ENCODE measurements around the gene OR5B17.

Gene OR5B17

DNA sequence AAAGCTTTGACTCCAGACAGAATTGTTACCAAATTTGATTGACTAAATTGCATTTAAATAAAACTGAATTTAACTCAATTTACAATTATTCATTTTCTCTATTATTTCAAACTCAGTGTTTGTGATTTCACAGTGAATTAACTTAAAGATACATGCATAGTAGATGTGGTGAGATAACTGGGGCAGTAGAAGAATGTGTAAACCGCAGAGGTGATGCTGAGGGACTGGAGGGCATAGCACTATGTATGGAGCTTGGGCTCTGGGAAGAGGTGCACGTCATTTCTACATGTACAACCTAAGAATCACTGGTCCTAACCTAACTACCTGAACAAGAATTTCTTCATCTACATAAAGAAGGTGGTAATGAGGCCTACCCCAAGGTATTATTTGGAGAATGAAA is 13.7 kb downstream of the OR5B17 start:
- H3K27ac ChIP-seq = no peak overlapping the region
- H3K36me3 ChIP-seq (ENCODE audit: insufficient read depth, low read length) = no peaks in the 10 kb centered on the region
- no peak overlapping the region for H3K4me3 ChIP-seq
- H3K9me3 ChIP-seq (ENCODE audit: low read depth, low read length) = no peaks in the 10 kb centered on the region
- DNase-seq (ENCODE audit: low read depth, low spot score) = no peak
- TF ChIP-seq FOXP2 (optimal IDR thresholded peaks at IDR 0.05; ENCODE audit: control extremely low read depth, extremely low read length, insufficient read depth) = no peak
- TF ChIP-seq POLR2AphosphoS5 (IDR thresholded peaks at IDR 0.05; ENCODE audit: borderline replicate concordance, low read depth, low read length) = no peak
- TF ChIP-seq EZH2 (IDR thresholded peaks at IDR 0.05) = no peak
- no peak overlapping the region for H3K9ac ChIP-seq (ENCODE audit: insufficient read length)

DNA sequence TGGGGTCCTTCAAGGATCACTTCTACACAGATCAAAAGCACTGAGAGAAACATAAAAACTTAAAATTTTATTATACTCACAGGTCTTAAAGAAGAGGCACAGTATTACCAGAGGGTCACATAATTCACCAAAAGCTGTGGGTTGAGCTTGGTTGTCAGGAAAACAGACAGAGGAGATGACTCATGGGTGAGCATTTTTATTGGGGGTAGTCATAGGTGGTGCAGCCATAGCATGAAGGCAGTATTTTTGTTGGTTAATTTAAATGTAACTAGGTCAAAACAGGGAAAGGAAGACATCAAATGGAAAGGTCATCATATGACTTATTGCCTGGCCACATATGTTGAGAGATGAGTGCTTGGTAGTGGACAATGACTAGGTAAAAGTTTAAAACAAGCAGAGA is 24.2 kb downstream of the OR5B17 start:
- TF ChIP-seq FOXP2 (optimal IDR thresholded peaks at IDR 0.05; ENCODE audit: control extremely low read depth, extremely low read length, insufficient read depth) = no peak
- no peak for TF ChIP-seq POLR2AphosphoS5 (IDR thresholded peaks at IDR 0.05; ENCODE audit: borderline replicate concordance, low read depth, low read length)
- no peak for TF ChIP-seq EZH2 (IDR thresholded peaks at IDR 0.05)
- Histone ChIP-seq H3K36me3 (ENCODE audit: insufficient read depth, low read length) (no peaks in the 10 kb centered on the region), H3K27ac (no peak overlapping the region), H3K9me3 (ENCODE audit: low read depth, low read length) (no peaks in the 10 kb centered on the region), H3K4me3 (no peak overlapping the region), H3K9ac (ENCODE audit: insufficient read length) (no peak overlapping the region)
- no peak for DNase-seq (ENCODE audit: low read depth, low spot score)

DNA sequence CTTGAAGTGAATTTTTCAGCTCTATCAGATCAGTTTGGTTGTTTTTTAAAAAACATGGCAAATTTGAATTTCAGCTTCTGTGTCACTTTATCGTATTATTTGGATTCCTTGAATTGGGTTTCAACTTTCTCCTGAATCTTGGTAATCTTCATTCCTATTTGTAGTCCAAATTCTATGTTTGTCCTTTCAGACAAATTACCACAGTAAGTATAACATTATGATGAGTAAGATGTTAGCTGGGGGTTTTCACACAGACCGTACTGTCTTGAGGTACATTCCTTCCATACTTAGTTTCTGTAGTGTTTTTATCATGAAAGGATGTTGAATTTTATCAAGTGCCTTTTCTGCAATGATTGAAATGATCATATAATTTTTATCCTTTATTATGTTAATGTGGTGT is 28.0 kb downstream of the OR5B17 start:
- Histone ChIP-seq H3K27ac (no peak overlapping the region), H3K9ac (ENCODE audit: insufficient read length) (no peak overlapping the region), H3K36me3 (ENCODE audit: insufficient read depth, low read length) (no peaks in the 10 kb centered on the region), H3K9me3 (ENCODE audit: low read depth, low read length) (no peaks in the 10 kb centered on the region), H3K4me3 (no peak overlapping the region)
- no peak for DNase-seq (ENCODE audit: low read depth, low spot score)
- TF ChIP-seq EZH2 (IDR thresholded peaks at IDR 0.05) (no peak), POLR2AphosphoS5 (IDR thresholded peaks at IDR 0.05; ENCODE audit: borderline replicate concordance, low read depth, low read length) (no peak), FOXP2 (optimal IDR thresholded peaks at IDR 0.05; ENCODE audit: control extremely low read depth, extremely low read length, insufficient read depth) (no peak)

DNA sequence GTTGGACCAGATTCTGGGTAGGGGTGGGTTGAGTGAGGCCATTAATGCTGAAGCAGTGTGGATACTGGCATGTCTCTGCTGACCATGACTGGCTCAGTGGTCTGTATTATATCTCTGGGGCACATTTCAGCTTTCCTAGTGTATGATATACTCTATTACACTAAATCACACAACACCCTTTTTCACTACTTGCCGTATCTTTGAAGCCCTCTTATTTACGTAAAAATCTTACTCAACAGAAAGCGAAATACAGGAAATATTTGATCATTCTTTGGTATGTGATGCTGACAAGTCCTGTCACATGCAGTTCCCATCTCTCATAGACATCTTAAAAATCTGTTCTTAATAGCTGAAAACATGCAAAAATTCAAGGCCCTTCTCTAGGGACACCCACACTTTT is 40.3 kb downstream of the OR5B17 start:
- Histone ChIP-seq H3K27ac (no peak overlapping the region), H3K9ac (ENCODE audit: insufficient read length) (no peak overlapping the region), H3K4me3 (no peak overlapping the region), H3K36me3 (ENCODE audit: insufficient read depth, low read length) (no peaks in the 10 kb centered on the region), H3K9me3 (ENCODE audit: low read depth, low read length) (no peaks in the 10 kb centered on the region)
- no peak for DNase-seq (ENCODE audit: low read depth, low spot score)
- no peak for TF ChIP-seq EZH2 (IDR thresholded peaks at IDR 0.05)
- no peak for TF ChIP-seq FOXP2 (optimal IDR thresholded peaks at IDR 0.05; ENCODE audit: control extremely low read depth, extremely low read length, insufficient read depth)
- TF ChIP-seq POLR2AphosphoS5 (IDR thresholded peaks at IDR 0.05; ENCODE audit: borderline replicate concordance, low read depth, low read length) = no peak

DNA sequence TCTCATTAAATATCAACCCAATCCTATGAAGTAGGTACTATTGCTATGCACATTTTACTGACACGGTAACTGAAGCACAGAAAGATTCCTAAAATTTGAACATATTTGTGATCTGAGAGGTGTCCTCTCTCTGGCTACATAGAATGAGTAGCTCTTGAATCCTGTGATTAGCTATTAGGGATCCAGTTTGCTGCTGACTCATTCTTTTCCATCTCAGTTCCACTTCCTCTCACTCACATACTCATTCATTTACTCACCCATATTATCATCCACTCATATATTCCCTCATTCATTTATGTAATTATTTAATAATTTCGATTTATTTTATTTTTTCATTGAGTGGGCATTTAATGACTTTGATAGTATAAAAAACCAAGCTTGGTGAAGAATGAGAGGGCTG is 42.7 kb downstream of the OR5B17 start:
- no peak for DNase-seq (ENCODE audit: low read depth, low spot score)
- Histone ChIP-seq H3K9me3 (ENCODE audit: low read depth, low read length) (no peaks in the 10 kb centered on the region), H3K27ac (no peak overlapping the region)

More for the DNA sequence above, 42.7 kb downstream of the OR5B17 start:
- Histone ChIP-seq H3K4me3 (no peak overlapping the region), H3K36me3 (ENCODE audit: insufficient read depth, low read length) (no peaks in the 10 kb centered on the region), H3K9ac (ENCODE audit: insufficient read length) (no peak overlapping the region)
- TF ChIP-seq FOXP2 (optimal IDR thresholded peaks at IDR 0.05; ENCODE audit: control extremely low read depth, extremely low read length, insufficient read depth) (no peak), POLR2AphosphoS5 (IDR thresholded peaks at IDR 0.05; ENCODE audit: borderline replicate concordance, low read depth, low read length) (no peak), EZH2 (IDR thresholded peaks at IDR 0.05) (no peak)
